ENCODE measurements around the gene OSBPL6. TPM values are rescaled to one million over a fixed set of nuclear protein-coding genes. Genes with fewer than 3 reads are reported as not detected.

OSBPL6 gene
- total and polyA plus RNA-seq, 10 of the 15 experiments (the other 5 are each of a cell fraction or from before 2014, with no cell fraction given): 0.01 to 0.08 (median 0.03) TPM; not detected in 5

- Histone ChIP-seq H3K9ac (ENCODE audit: control insufficient read depth, insufficient read depth, low read length) (no peak overlapping the region), H2AFZ (ENCODE audit: control insufficient read depth, low read depth, low read length) (no peak overlapping the region), H3K79me2 (ENCODE audit: control insufficient read depth, insufficient read depth, low read length) (peaks cover 16% of the 10 kb centered on the region), H3K27me3 (replicated peaks in 1 of 2; ENCODE audit: control insufficient read depth in 2 of 2, insufficient read depth in 2 of 2, low read length in 1 of 2) (no peaks in the 10 kb centered on the region), H3K27ac (ENCODE audit: control insufficient read depth, insufficient read depth) (no peak overlapping the region), H3K36me3 (ENCODE audit: control insufficient read depth in 2 of 2, insufficient read depth in 2 of 2, low read length in 1 of 2) (no peaks in the 10 kb centered on the region; a peak in 1 of 4 replicates), H3K4me3 (no peak overlapping the region), H4K20me1 (ENCODE audit: control insufficient read depth, insufficient read depth) (no peaks in the 10 kb centered on the region), H3K4me1 (ENCODE audit: control insufficient read depth, insufficient read depth, low read length) (peaks cover 6% of the 10 kb centered on the region; the same call in 1 of the 2 replicates), H3K4me2 (ENCODE audit: control insufficient read depth, insufficient read depth) (no peak overlapping the region), H3K9me3 (replicated peaks; ENCODE audit: control insufficient read depth, insufficient read depth, low read length) (peaks cover 4% of the 10 kb centered on the region; the same call in 2 of the 3 replicates)
- in situ Hi-C loops (cut with MboI): no loop called here
- BruUV-seq (replicated peaks): no TSS peak
- ChIA-PET CTCF (interaction anchor here (1.0 to 12.4 kb wide), 7 partner anchors 8 to 308 kb away, joined by 3 to 702 read pairs (median 13); partner anchors contain the start of gene RBM45), POLR2A (interaction anchor here (3.1 kb wide), 1 partner anchor 29 kb away, joined by 21 read pairs; the partner anchor contains the start of genes PJVK and PRKRA), RAD21 (ENCODE audit: unreplicated experiment) (interaction anchor here (1.2 to 8.3 kb wide), 7 partner anchors 17 to 307 kb away, joined by 3 to 162 read pairs (median 7); no protein-coding TSS in a partner anchor), SMC1A (ENCODE audit: uncharacterized antibody, unreplicated experiment) (interaction anchor here (0.8 to 10.6 kb wide), 9 partner anchors 8 to 308 kb away, joined by 3 to 454 read pairs (median 10); partner anchors contain the start of gene RBM45)
- intact Hi-C loops (cut with micrococcal nuclease; ENCODE audit: unreplicated experiment): no loop called here
- no peak for ATAC-seq
- 0% methylated on average over 1 of the region's 1 CpG for WGBS (ENCODE audit: insufficient coverage, insufficient replicate concordance, low lambda C conversion rate, missing lambda C conversion rate)
- no peak for DNase-seq (ENCODE audit: low read depth, low spot score)
- no peak for FAIRE-seq
- TF ChIP-seq SP1 (IDR thresholded peaks at IDR 0.05; ENCODE audit: low read depth, low read length): no peak
- no peak for TF ChIP-seq CBX3 (IDR thresholded peaks at IDR 0.05; ENCODE audit: borderline replicate concordance, low read depth)
- TF ChIP-seq E4F1 (IDR thresholded peaks at IDR 0.05; ENCODE audit: borderline replicate concordance, partially characterized antibody): no peak
- no peak for TF ChIP-seq IRF5 (IDR thresholded peaks at IDR 0.05; ENCODE audit: borderline replicate concordance)
- TF ChIP-seq JUND (IDR thresholded peaks at IDR 0.05; ENCODE audit: low read depth, low read length): no peak
- TF ChIP-seq ASH2L (IDR thresholded peaks at IDR 0.05; ENCODE audit: borderline replicate concordance, low read depth): no peak
- no peak for TF ChIP-seq SIX5 (IDR thresholded peaks at IDR 0.05; ENCODE audit: low read depth, low read length, severe bottlenecking)
- no peak for TF ChIP-seq HDGF (IDR thresholded peaks at IDR 0.05)
- TF ChIP-seq KDM1A (IDR thresholded peaks at IDR 0.05; ENCODE audit: borderline replicate concordance): no peak
- no peak for TF ChIP-seq ATF2 (IDR thresholded peaks at IDR 0.05; ENCODE audit: low read length)
- TF ChIP-seq SMAD5 (IDR thresholded peaks at IDR 0.05; ENCODE audit: low read depth): no peak
- no peak for TF ChIP-seq ZNF592 (IDR thresholded peaks at IDR 0.05)
- no peak for TF ChIP-seq NRF1 (conservative IDR thresholded peaks at IDR 0.05; ENCODE audit: low read depth, low read length)
- no peak for TF ChIP-seq CHD1 (IDR thresholded peaks at IDR 0.05; ENCODE audit: low read depth, low read length)
Observed at GRCh38 chr2:178420463-178420999, 226.2 kb downstream of the OSBPL6 start.
